Fibroblast of lung (primary cell): ENCODE data around the gene HGS. TPM values are rescaled to one million over a fixed set of nuclear protein-coding genes. Genes with fewer than 3 reads are reported as not detected.

ENCODE experiments used
- DNase-seq, 2 donors: peaks; one replicate each; pipeline versions ENCODE4 v3.0.0 to v3.0.0-alpha.2; 2010; ENCODE audit warnings: low read depth in 2 of 2
- H2AFZ ChIP-seq: 2 replicates; pipeline ENCODE4 v1.5.1; 2012; ENCODE audit warnings: low read length, control low read depth, inconsistent platforms
- H3K27ac ChIP-seq: 2 replicates; pipeline ENCODE4 v1.5.1; 2011; ENCODE audit warnings: low read length, control low read depth; ENCODE audit not compliant: insufficient read depth
- H3K27me3 ChIP-seq: 2 replicates; pipeline ENCODE4 v1.5.1; 2011; ENCODE audit warnings: mild to moderate bottlenecking, low read length; ENCODE audit not compliant: control insufficient read depth, insufficient read depth
- H3K36me3 ChIP-seq: 2 replicates; pipeline ENCODE4 v1.5.1; 2011; ENCODE audit warnings: low read length; ENCODE audit not compliant: control insufficient read depth, insufficient read depth
- H3K4me1 ChIP-seq: 2 replicates; pipeline ENCODE4 v1.5.1; 2011; ENCODE audit warnings: low read length; ENCODE audit not compliant: control insufficient read depth, insufficient read depth; ENCODE audit errors: extremely low read depth
- H3K4me2 ChIP-seq: 2 replicates; pipeline ENCODE4 v1.5.1; 2011; ENCODE audit warnings: low read length, control low read depth; ENCODE audit not compliant: insufficient read depth; ENCODE audit errors: extremely low read depth
- H3K4me3 ChIP-seq, 4 experiments: fragments of 200-600 bp in 1 of 4; sonication (generic) in 1 of 4; replicated peaks in 1 of 4; 2 replicates each; pipeline ENCODE4 v1.5.1; 2011 to 2016; ENCODE audit warnings: low read length in 4 of 4, low read depth in 3 of 4, mild to moderate bottlenecking in 3 of 4, control low read depth in 2 of 4, inconsistent platforms in 1 of 4, mixed read lengths in 1 of 4; ENCODE audit not compliant: insufficient read depth in 1 of 4; ENCODE audit errors: control extremely low read depth in 1 of 4
- H3K79me2 ChIP-seq: 2 replicates; pipeline ENCODE4 v1.5.1; 2012; ENCODE audit warnings: mild to moderate bottlenecking, low read length, inconsistent platforms; ENCODE audit not compliant: control insufficient read depth, insufficient read depth
- H3K9ac ChIP-seq: 2 replicates; pipeline ENCODE4 v1.5.1; 2011; ENCODE audit warnings: mild to moderate bottlenecking, low read length, control low read depth; ENCODE audit not compliant: insufficient read depth
- H3K9me3 ChIP-seq: 2 replicates; pipeline ENCODE4 v1.5.1; 2012; ENCODE audit warnings: low read depth, low read length; ENCODE audit not compliant: control insufficient read depth, insufficient read depth
- H4K20me1 ChIP-seq: 2 replicates; pipeline ENCODE4 v1.5.1; 2011; ENCODE audit warnings: low read length; ENCODE audit not compliant: control insufficient read depth, insufficient read depth; ENCODE audit errors: extremely low read depth
- EZH2 ChIP-seq: IDR thresholded peaks from 2 replicates; pipeline ENCODE4 v1.5.1; 2012; ENCODE audit warnings: low read length, control low read depth, mild to moderate bottlenecking; ENCODE audit errors: missing control alignments
- polyA plus RNA-seq, 2 donors: library from polyadenylated mRNA; depleted of rRNA in 1 of 2; stranded (reverse) in 1 of 2; unstranded in 1 of 2; fragments of >200 nt; gene quantifications; 2 replicates each; pipeline ENCODE4 v1.2.1, GENCODE V29; 2011 to 2012; ENCODE audit warnings: missing spikeins in 1 of 2
- total RNA-seq: library from RNA; depleted of rRNA; stranded (reverse); fragments of >200 nt; gene quantifications from 2 replicates; pipeline ENCODE4 v1.2.1, GENCODE V29; 2014
- TF ChIP-seq, protein P1 (sequence below), 2 donors: IDR thresholded peaks in 1 of 2; conservative IDR thresholded peaks in 1 of 2; 1 replicate in 1 of 2; 2 replicates in 1 of 2; pipeline ENCODE4 v1.5.1; 2011 to 2012; ENCODE audit warnings: low read length in 2 of 2, control low read depth in 1 of 2, inconsistent platforms in 1 of 2, low read depth in 1 of 2, mild to moderate bottlenecking in 1 of 2

Gene HGS
- total and polyA plus RNA-seq, 2 donors (not counting 1 experiment from before 2014, with no cell fraction given), result 43.1 to 65.7 TPM

DNA sequence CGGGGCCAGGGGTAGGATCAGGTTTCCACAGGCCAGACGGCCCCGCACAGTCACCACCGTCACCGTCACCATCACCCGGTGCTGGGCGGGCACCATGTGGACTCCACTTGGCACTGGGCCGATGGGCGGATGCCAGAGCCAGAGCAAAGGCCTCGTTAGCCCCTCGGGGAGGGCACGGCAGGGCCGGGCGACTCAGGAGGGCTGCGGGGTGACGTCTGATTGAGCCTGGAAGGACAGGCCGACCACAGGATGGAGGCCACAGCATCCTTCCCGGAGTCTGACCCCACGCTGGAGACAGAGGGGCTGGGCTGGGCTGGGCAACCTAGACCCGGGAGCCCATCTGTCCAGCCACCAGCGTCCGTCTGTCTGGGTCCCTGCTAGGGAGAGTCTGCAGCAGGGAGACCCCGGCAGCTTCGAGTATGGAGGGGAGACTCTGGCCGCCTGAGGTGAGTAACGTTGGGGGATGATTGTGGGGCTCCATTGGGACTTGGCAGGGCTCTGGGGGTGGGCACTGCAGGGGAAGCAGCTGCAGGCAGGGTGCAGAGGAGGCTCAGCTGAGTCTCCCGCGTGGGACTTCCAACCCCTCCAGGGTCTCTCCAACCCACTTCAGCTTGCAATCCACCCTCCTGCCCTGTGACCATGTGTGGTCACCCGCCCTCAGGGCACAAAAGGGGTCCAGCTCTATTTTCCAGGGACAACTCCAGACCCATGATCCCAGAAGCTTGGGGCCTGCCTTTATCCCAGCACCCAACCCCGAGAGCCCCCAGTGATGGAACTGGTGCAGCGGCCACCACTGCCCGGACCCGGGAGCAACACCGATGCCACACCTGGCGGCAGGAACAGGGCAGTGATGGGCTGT, 50.8 kb downstream of the HGS start:
- TF ChIP-seq EZH2, result no peak
- TF ChIP-seq, protein P1, sequence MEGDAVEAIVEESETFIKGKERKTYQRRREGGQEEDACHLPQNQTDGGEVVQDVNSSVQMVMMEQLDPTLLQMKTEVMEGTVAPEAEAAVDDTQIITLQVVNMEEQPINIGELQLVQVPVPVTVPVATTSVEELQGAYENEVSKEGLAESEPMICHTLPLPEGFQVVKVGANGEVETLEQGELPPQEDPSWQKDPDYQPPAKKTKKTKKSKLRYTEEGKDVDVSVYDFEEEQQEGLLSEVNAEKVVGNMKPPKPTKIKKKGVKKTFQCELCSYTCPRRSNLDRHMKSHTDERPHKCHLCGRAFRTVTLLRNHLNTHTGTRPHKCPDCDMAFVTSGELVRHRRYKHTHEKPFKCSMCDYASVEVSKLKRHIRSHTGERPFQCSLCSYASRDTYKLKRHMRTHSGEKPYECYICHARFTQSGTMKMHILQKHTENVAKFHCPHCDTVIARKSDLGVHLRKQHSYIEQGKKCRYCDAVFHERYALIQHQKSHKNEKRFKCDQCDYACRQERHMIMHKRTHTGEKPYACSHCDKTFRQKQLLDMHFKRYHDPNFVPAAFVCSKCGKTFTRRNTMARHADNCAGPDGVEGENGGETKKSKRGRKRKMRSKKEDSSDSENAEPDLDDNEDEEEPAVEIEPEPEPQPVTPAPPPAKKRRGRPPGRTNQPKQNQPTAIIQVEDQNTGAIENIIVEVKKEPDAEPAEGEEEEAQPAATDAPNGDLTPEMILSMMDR (conservative IDR thresholded peaks at IDR 0.05 in 1 of 2, IDR thresholded peaks at IDR 0.05 in 1 of 2; ENCODE audit: low read depth in 1 of 2, low read length in 2 of 2), result no peak
- Histone ChIP-seq H2AFZ (no peak overlapping the region), H3K79me2 (no peaks in the 10 kb centered on the region), H3K4me3 (no peak overlapping the region), H3K27me3 (no peaks in the 10 kb centered on the region), H3K36me3 (no peaks in the 10 kb centered on the region), H3K27ac (no peak overlapping the region), H4K20me1 (no peaks in the 10 kb centered on the region), H3K9me3 (no peaks in the 10 kb centered on the region), H3K4me2 (no peak overlapping the region), H3K4me1 (peaks cover 5% of the 10 kb centered on the region), H3K9ac (no peak overlapping the region)
- DNase-seq, result no peak

DNA sequence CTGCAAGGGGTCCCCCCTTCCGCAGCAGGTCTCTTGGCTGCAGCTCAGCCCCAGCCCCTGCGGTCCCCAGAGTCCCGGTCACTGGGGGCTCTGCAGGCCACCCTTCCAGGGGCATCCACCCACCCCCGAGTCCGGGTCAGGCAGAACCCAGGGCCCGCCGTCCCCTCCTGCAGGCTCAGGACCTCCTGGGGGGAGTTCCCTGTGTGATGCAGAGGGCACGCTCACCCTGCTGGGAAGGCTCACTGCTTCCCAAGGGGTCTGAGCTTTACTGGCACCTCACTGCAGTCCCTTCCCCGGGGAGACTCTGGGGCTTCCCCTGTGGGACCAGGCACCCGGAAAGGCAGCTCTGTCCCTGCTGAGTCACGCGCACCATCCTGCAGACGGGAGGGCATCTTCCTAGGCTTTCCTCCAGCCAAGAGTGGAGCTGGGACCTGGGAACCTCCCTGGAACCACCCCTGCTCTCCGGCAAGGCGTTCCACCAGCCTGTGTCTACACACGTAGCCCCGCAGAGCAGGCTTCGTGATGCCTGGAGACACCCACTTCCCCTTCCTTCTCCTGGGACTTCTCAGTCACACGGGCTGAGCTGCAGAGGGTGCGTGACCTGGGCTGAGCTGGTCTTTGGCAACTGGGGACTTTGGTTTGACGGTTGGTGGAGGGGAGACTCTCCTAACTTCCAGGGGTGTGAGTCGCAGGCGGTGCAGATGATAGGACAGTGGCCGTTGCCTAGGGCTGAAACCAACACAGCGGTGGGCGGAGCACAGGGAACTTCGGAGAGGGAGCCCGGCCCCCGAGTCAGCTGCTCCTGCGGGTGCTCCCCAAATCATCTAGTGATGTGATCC, 51.7 kb downstream of the HGS start:
- Histone ChIP-seq H2AFZ (peak overlapping the region; percentile 30), H3K9me3 (no peaks in the 10 kb centered on the region), H4K20me1 (no peaks in the 10 kb centered on the region), H3K4me3 (no peak overlapping the region), H3K27ac (no peak overlapping the region), H3K4me1 (peaks cover 5% of the 10 kb centered on the region), H3K4me2 (peak overlapping the region; percentile 52), H3K79me2 (no peaks in the 10 kb centered on the region), H3K9ac (no peak overlapping the region), H3K36me3 (no peaks in the 10 kb centered on the region), H3K27me3 (no peaks in the 10 kb centered on the region)
- peak in 1 of 2 donors; percentile 30 for DNase-seq
- no peak for TF ChIP-seq EZH2
- TF ChIP-seq, protein P1 (conservative IDR thresholded peaks at IDR 0.05 in 1 of 2, IDR thresholded peaks at IDR 0.05 in 1 of 2; ENCODE audit: low read depth in 1 of 2, low read length in 2 of 2), result no peak
